Keratinocyte (primary cell): Measurements from ENCODE around the gene HIVEP2.

Experiments used
- CTCF ChIP-seq, 3 experiments: IDR thresholded peaks in 1 of 3; conservative IDR thresholded peaks in 1 of 3; optimal IDR thresholded peaks in 1 of 3; 2 replicates in 2 of 3; 3 replicates in 1 of 3; pipeline versions ENCODE3 to v1.5.1; 2011; ENCODE audit warnings: low read length in 3 of 3, mild to moderate bottlenecking in 3 of 3, moderate library complexity in 2 of 3, control low read depth in 1 of 3, inconsistent platforms in 1 of 3; ENCODE audit not compliant: insufficient read depth in 2 of 3; ENCODE audit errors: extremely low read depth in 1 of 3
- EZH2 ChIP-seq: IDR thresholded peaks from one replicate; pipeline ENCODE4 v1.6.1; 2012; ENCODE audit warnings: inconsistent platforms, mild to moderate bottlenecking, low read length, moderate library complexity

- TF ChIP-seq CTCF (optimal IDR thresholded peaks at IDR 0.05 in 1 of 3, IDR thresholded peaks at IDR 0.05 in 1 of 3, conservative IDR thresholded peaks at IDR 0.05 in 1 of 3; ENCODE audit: extremely low read depth in 1 of 3, insufficient read depth in 2 of 3, low read length in 3 of 3) (no peak), EZH2 (no peak)
Measured at GRCh38 chr6:142918339-142919042, 26.5 kb downstream of the HIVEP2 start.
